HG02588 (cell line): Measurements from ENCODE around the gene KCNQ4.

Experiments
- ATAC-seq: cut with Tn5 transposase; IDR thresholded peaks from one replicate; pipeline ENCODE4 v1.9.1; 2021; ENCODE audit warnings: mild to moderate bottlenecking, moderate library complexity; ENCODE audit not compliant: unreplicated experiment

Gene KCNQ4

DNA sequence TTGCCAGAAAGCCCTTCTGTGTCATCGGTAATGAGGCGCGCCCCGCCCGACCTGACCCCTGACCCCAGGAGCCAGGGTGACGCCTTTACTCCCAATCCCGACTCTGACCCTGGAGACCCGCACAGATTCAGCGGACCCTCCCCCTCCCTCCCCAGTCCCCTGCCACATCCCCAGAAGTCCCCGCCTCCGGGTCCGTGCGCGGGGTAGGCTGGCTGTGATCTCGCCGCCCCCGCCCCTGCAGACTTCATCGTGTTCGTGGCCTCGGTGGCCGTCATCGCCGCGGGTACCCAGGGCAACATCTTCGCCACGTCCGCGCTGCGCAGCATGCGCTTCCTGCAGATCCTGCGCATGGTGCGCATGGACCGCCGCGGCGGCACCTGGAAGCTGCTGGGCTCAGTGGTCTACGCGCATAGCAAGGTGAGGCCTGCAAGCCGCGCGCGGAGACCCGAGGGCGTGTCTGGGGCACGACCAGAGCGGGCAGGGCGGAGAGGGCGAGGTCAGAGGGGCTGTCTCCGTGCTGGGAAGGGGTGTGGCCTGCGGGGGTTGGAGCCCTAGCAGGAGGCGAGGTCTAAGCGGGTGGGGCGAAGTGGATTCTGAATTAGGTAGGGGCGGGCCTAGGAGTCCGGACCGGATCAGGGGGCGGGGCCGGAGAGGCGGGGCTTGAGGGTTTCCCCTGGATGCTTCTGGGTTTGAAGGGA is 34.8 kb downstream of the KCNQ4 start:
- peak; percentile 61 for ATAC-seq

DNA sequence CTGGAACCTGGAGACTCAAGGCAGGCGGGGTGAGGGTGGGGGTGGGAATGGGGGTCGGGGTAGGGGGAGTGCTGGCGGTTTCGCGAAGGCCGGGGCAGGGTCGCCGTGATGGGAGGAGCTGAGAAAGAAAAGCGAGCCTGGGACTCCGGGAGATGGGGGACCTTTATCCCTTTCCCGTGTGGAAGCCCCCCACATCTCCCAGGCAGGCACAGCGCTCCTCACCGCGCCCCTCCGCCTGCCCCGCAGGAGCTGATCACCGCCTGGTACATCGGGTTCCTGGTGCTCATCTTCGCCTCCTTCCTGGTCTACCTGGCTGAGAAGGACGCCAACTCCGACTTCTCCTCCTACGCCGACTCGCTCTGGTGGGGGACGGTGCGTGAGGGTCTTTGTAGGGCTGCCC is 35.5 kb downstream of the KCNQ4 start:
- ATAC-seq = no peak

DNA sequence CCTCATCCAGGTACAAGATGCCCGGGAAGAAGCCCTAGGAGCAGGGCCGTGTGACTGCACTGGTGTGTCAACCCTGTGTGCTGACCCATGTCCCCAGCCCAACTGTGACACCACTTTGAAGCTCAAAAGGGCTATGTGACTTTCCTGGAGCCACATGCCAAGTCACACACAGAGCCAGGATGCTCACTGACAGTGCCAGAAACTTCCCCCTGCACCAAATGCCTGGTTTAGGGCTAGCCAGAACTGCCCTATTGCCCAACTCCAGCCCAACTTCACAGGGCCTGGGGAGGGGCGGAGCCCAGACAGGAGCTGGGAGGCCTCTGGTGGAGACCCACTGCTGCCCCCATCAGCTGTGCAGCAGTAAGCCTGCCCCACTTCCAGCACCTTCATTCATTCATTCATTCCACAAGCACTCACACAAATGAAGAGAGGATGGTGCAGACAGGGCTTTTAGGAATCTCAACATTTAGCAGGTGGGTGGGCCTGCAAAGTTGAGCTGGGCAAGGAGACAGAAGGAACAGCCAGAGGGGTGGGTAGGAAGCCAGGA is 36.7 kb downstream of the KCNQ4 start:
- ATAC-seq = no peak

DNA sequence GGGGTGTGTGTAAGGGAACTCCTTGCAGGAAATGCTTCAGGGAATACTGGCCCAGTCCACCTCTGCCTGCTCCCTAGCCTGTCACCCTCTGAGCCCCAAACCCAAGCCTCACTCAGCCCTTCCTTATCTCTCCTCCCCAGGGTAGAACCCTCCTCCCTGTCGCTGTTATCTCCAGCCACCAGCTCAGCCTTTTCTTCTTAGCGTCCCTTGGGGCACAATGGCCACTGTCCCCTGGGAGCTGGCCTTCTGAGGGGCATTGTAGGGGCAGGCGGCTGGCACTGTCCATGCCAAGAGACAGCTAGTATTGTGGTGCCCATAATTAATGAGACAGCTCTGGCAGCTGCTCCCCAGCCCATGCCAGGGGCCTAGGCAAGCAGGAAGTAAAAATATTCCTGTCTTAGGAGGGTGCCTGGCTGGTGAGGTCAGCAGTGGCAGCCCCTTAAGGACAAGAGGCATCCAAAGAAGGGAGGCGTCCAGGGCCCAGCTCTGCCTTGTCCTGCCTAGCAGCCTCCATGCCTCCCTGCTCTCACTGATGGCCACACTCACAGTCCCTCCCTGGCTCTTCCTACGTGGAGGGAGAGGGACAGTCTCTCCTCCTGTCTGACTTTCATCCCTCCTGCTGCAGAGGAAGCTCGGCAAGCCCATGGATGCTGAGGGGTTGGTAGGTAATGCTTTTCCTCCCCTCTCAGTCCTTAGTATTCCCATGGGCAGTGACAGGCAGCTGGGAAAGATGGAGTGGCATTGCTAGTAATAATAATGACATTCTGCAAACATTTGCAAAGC is 37.5 kb downstream of the KCNQ4 start:
- no peak for ATAC-seq

DNA sequence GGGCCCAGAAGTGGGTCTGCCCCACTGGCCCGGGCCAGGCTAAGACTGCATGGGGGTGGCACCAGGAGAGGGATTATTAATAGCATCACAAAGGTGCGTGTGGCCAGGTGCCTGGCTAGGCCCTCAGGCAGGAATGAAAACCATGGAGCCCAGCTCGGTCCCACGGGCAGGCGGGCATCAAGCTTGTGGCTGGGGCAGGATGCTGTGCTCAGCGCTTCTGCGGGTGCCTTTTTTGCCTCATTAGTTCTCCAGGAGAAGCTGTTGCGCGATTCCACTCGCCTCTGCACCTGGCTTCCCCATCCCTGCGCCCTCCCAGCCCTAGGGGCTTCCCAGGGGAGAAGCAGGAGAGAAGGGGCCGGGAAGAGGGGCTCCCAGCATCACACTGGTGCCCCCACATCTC is 39.3 kb downstream of the KCNQ4 start:
- no peak for ATAC-seq

DNA sequence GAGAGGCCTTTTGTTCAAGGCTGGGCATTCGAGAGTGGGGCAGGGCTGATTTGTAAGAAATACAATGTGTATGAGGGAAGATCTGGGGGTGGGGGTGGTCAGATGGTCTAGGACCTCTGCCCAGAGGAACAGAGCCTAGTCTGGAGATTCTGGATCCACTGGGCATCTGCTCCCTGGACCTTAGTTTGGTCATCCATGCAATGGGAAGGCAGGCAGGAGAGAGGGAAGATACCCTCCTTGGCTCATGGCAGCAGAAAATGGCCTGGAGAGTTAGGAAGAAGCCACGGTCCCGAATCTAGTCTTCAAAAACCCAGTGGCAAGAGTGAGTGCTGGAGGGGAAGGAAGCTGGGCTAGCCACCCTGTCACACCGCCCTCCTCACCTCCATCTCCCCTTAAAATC is 39.8 kb downstream of the KCNQ4 start:
- no peak for ATAC-seq

DNA sequence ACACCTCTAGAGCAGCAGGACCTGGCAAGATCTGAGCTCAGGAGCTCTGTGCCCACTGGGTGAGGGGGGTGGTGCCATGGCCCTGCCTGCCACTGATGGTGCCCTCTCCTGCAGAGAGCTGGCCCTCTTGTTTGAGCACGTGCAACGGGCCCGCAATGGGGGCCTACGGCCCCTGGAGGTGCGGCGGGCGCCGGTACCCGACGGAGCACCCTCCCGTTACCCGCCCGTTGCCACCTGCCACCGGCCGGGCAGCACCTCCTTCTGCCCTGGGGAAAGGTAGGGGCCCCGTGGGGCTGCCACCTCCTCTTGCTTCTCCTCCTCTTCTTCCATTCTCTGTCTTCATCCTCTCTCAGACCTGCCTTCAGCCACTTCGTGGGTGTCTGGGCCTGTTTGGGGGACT is 40.4 kb downstream of the KCNQ4 start:
- no peak for ATAC-seq

DNA sequence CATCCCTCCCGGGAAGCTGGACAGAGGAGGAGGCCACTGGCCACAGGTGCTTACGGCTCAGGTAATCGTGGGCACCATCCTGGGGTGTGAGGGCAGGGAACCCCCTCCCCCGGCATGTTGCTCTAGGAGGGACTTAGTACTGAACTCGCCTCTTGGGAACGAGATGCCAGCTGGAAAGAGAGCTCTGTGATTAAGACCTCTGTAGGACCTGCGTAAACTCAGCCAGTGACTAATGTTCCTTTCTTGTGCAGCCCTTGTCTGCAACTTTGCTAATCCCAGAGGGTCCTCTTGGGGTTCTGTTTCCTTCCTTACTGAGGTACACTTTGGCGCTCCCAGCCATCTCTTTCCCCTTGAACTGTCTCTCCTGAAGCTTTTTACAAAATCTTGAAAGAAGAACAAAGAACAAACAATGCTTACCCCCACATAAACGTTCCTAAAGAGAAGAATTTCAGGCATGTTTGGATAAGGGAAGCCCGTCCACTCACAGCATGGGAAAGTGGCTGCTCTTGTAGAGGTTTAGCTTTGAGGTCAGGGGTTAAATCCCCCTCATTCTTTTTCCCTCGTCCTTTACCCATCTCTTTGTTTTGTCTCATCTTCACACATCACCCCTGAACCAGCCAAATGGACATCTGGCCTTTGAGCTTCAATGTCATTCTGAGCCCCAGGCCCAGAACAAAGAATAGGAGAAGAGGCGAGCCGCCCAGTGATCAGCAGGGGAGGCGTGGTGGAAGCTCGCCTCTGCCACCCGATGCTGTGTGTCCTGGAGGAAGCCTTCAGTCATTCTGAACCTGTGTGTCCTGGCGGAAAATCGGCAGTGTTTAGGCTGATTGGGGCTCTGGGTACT is 41.2 kb downstream of the KCNQ4 start:
- ATAC-seq = no peak

DNA sequence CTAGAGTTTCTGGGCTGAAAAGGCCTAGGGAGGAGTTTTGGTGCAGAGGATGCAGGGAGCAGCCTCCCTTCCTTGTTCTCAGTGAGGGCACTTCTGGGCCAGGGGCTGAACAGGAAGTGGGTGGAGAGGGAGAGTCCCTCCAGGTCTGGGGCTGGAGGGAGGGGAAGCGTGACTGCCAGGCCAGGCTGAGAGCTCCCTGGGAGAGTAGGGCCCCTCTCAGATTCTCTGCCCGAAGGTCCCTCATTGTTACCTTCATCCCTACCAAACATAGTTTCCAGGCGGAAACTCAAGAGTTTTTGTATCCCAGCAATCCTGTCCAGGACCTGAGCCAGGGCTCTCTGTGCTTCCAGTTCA is 41.8 kb downstream of the KCNQ4 start:
- no peak for ATAC-seq

DNA sequence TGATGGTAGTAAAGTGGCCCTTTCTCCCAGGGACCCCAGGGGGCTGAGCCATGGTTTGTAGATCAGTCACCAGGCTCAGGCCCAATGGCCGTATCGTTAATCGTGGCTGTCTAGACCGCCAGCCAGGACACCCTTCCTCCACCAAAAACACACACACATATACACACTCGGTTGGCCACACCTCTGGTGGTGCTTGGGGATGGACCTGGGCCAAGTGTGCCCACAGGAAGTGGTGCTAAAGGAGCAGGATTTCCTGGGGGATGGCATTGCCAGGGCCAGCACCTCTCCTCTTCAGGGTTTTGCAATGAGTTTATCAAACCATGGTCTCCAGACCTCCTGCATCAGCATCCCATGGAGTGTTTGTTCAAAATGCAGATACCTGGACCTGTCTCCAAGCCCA is 42.4 kb downstream of the KCNQ4 start:
- ATAC-seq = no peak

DNA sequence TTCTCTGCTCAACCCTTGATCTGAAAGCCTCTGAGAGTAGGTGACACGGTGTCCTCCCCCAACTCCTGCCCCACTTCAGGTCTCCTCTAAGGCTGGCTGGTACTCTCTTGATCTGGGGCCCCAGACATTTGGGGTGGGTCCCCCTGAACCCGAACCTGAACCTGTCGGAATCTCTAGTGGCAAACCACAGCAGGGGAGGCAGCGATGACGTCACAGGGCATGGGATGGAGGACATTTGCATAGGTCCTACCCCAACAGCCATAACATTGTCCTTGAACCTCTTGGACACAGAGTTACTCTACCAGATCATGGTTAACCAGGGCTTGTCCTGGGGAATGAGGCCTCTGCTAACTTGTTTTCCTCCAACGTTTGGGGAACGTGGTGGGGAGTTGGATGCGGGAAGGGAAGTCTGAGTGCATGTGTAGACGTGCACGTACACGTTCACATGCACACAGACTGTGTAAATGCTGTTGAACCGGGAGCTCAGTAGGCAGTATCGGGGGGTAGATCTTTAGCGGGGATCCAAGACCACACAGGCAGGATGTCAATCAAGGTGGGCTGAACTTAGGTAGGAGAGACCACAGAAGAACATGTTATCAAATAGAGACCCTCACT is 46.2 kb downstream of the KCNQ4 start:
- no peak for ATAC-seq

DNA sequence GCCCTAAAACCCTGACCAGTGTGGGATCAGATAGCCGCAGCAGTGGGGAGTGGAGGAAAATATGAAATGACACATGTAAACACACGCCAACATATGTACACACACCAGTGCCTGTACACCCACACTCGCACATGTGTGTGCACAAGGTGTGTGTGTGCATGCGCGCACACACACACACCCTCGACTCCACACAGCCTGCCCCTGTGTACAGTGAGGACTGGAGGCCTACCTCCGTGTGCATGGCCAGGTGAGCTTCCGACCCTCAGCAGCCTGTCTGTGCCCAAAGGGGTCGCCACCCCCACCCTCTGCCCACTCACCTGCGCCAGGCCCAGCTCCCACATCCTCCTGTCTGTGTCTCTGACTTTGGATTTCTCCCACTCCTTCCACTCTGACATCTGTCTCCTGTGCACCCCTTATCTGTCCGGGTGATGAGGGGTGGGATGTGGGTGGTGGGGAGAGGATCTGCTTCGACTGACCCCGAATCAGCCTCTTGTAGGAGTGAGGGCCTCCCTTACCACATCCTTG is 46.9 kb downstream of the KCNQ4 start:
- no peak for ATAC-seq

DNA sequence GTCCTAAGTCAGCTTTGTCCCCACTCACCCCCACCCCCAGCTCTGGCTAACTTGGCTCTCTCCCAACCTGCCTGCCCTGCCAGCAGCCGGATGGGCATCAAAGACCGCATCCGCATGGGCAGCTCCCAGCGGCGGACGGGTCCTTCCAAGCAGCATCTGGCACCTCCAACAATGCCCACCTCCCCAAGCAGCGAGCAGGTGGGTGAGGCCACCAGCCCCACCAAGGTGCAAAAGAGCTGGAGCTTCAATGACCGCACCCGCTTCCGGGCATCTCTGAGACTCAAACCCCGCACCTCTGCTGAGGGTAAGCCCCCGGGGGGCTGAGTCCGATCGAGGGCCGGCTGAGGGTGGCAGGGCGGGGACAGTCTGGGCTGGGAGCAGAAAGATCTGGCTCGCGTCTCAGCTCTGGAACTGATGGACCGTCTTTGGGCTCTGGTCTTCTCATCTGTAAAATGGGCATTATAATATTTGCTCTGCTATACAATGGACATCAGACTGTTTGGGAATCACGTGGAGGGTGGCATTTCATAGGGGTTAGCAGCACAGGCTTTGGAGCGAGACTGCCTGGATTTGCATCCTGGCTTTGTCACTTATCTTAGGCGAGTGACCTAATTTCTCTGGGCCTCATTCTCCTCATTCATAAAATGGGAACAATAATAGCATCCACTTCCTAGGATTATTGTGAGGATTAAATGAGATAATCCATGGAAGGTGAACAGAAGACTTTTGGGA is 47.6 kb downstream of the KCNQ4 start:
- no peak for ATAC-seq

DNA sequence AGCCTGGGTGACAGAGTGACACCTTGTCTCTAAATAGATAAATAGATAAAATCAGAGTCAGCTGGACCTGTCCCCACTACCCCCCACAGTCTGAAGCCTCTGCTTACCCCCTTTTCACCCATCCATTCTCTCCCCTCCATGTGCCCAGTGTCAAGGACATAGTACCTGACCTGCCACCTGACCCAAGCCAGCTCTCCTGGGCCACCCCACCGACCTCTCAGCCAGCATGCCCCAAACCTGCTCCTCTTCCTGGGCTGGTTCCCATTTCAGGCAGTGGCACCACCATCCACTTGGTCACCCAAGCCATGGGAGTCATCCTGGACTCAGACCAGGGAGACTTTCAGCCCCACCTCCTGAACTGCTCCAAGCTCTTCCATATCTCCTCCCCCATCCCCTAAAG is 50.4 kb downstream of the KCNQ4 start:
- ATAC-seq = no peak

DNA sequence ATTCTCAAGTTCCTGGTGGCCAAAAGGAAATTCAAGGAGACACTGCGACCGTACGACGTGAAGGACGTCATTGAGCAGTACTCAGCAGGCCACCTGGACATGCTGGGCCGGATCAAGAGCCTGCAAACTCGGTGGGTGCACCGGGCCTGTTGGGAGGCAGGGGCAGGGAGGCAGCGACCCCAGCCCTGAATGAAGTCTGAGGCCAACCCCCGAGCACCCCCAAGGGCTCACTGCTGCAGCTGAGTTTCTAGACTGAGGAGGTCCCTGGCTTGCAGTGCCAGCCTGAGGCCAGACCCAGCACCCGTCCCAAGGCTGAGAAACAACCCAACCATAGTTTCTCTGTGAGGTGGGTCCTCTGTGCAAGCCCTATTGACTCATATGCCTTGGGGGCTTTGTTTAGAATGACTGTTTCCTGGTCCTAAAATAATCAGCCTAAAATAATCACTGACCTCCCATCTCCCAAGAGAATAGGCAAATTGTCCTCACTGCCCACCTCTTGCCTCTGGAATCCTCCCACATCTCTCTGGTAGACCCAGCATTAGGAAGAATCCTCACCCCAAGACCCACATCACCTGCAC is 51.5 kb downstream of the KCNQ4 start:
- ATAC-seq = no peak

DNA sequence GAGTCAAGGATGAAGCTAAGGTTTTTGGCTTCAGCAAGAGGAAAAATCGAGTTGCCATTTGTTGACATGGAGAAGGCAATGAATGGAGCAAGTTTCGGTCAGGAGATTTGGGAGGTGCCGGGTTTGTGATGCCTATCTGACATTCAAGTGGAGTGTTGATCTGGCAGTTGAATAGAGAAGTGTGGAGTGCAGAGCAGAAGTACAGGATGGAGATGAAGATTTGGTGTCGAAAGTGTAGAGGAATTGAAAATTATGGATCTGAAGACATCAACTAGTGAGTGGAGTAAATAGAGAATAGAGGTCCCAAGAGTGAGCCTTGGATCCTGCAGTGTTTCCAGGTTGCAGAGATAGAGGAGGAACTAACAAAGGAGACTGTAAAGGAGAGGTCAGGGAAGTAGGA is 52.7 kb downstream of the KCNQ4 start:
- no peak for ATAC-seq

DNA sequence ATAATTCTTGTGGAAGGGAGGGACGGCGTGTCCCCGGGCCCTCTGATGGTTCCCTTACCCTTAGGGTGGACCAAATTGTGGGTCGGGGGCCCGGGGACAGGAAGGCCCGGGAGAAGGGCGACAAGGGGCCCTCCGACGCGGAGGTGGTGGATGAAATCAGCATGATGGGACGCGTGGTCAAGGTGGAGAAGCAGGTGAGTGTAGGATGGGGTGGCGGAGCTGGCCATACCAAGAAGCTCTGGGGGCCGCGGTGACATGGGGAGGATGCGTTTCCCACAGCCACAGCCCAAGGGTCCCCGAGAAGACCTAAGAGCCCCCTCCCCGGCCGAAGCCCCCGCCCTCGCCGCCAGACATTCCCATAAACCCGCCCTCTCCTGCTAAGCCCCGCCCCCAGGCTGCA is 54.0 kb downstream of the KCNQ4 start:
- no peak for ATAC-seq

DNA sequence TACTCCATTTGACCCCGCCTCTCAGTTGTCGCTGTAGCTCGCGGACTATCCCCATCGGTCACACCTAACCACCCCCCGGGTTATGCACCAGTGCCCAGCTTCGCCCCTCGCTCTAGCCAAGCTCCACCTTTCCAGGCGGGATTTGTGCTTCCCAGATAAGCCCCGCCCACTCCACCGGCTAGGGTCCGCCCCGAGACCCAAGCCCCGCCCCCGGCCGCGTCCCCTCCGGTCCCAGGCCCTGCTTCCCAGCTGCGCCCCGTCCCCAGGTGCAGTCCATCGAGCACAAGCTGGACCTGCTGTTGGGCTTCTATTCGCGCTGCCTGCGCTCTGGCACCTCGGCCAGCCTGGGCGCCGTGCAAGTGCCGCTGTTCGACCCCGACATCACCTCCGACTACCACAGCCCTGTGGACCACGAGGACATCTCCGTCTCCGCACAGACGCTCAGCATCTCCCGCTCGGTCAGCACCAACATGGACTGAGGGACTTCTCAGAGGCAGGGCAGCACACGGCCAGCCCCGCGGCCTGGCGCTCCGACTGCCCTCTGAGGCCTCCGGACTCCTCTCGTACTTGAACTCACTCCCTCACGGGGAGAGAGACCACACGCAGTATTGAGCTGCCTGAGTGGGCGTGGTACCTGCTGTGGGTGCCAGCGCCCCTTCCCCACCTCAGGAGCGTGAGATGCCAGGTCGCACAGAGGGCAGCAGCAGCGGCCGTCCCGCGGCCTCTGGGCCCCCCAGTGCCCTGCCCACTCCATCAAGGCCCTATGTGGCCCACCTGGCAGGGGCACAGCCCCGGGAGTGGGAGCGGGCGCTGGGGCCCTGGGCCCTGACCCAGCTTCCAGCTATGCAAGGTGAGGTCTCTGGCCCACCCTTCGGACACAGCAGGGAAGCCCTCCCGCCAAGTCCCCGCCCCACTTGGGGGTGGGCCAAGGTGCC is 54.7 kb downstream of the KCNQ4 start:
- no peak for ATAC-seq
